DOHH2 (cell line): ENCODE results near the gene TREML4.

Source experiments
- H3F3A ChIP-seq: fragments of 200-600 bp; sonication (generic), shearing (Covaris generic); 2 replicates; pipeline ENCODE4 v1.6.0; 2016; ENCODE audit warnings: antibody characterized with exemption, mild to moderate bottlenecking; ENCODE audit not compliant: control insufficient read depth, insufficient read depth
- H3K27ac ChIP-seq: fragments of 200-600 bp; sonication (generic); 2 replicates; pipeline ENCODE4 v1.5.1; 2014; ENCODE audit warnings: low read depth, mild to moderate bottlenecking, low read length, moderate library complexity
- H3K27me3 ChIP-seq: fragments of 200-600 bp; sonication (generic); 2 replicates; pipeline ENCODE4 v1.6.1; 2014; ENCODE audit warnings: mild to moderate bottlenecking, low read length, mixed read lengths; ENCODE audit not compliant: control insufficient read depth
- H3K36me3 ChIP-seq: fragments of 200-600 bp; sonication (generic); 2 replicates; pipeline ENCODE4 v1.6.1; 2014; ENCODE audit warnings: mild to moderate bottlenecking, low read length, moderate library complexity, mixed read lengths; ENCODE audit not compliant: control insufficient read depth
- H3K4me1 ChIP-seq: fragments of 200-600 bp; sonication (generic); 2 replicates; pipeline ENCODE4 v1.6.1; 2014; ENCODE audit warnings: mild to moderate bottlenecking, low read length, mixed read lengths; ENCODE audit not compliant: control insufficient read depth
- H3K4me2 ChIP-seq: fragments of 200-600 bp; sonication (generic); 2 replicates; pipeline ENCODE4 v1.6.0; 2014; ENCODE audit warnings: mild to moderate bottlenecking, low read length, moderate library complexity
- H3K4me3 ChIP-seq: fragments of 200-600 bp; sonication (generic); 2 replicates; pipeline ENCODE4 v1.5.1; 2014; ENCODE audit warnings: mild to moderate bottlenecking, low read length, mixed read lengths
- H3K79me2 ChIP-seq: fragments of 200-600 bp; sonication (generic); 2 replicates; pipeline ENCODE4 v1.6.1; 2014; ENCODE audit warnings: mild to moderate bottlenecking, low read length, mixed read lengths; ENCODE audit not compliant: control insufficient read depth
- H3K9me2 ChIP-seq: fragments of 200-600 bp; sonication (generic); replicated peaks from 2 replicates; pipeline ENCODE4 v1.6.1; 2014; ENCODE audit warnings: mild to moderate bottlenecking, low read length, mixed read lengths; ENCODE audit not compliant: control insufficient read depth
- H3K9me3 ChIP-seq: fragments of 200-600 bp; sonication (generic); 2 replicates; pipeline ENCODE4 v1.6.1; 2014; ENCODE audit warnings: antibody characterized with exemption, low read length, mixed read lengths; ENCODE audit not compliant: control insufficient read depth, insufficient read depth
- H4K20me1 ChIP-seq: fragments of 200-600 bp; sonication (generic); 2 replicates; pipeline ENCODE4 v1.6.0; 2014; ENCODE audit warnings: low read depth, mild to moderate bottlenecking, antibody characterized with exemption, low read length, moderate library complexity; ENCODE audit not compliant: control insufficient read depth, insufficient read depth
- EZH2phosphoT487 ChIP-seq: fragments of 200-600 bp; sonication (generic); IDR thresholded peaks from 2 replicates; pipeline ENCODE4 v1.6.1; 2017; ENCODE audit warnings: borderline replicate concordance, mild to moderate bottlenecking, antibody characterized with exemption, low read length, moderate library complexity, mixed read lengths
- TF ChIP-seq, protein P1 (sequence below): fragments of 200-600 bp; sonication (generic); IDR thresholded peaks from one replicate; pipeline ENCODE4 v1.5.1; 2014; ENCODE audit warnings: antibody characterized with exemption, mild to moderate bottlenecking, low read depth, low read length; ENCODE audit not compliant: poor library complexity, severe bottlenecking

The TREML4 gene

GRCh38 chr6:41191569-41191968 lies 36.6 kb upstream of the TREML4 start:
- Histone ChIP-seq H3K9me2 (no peaks in the 10 kb centered on the region), H3K4me1 (no peaks in the 10 kb centered on the region), H4K20me1 (no peaks in the 10 kb centered on the region), H3K27me3 (no peaks in the 10 kb centered on the region), H3K4me2 (no peak overlapping the region), H3K27ac (no peak overlapping the region), H3K79me2 (no peaks in the 10 kb centered on the region), H3K4me3 (no peak overlapping the region), H3K9me3 (peaks cover 14% of the 10 kb centered on the region; the same call in 1 of the 2 replicates), H3K36me3 (no peaks in the 10 kb centered on the region), H3F3A (no peaks in the 10 kb centered on the region)
- TF ChIP-seq, protein P1, sequence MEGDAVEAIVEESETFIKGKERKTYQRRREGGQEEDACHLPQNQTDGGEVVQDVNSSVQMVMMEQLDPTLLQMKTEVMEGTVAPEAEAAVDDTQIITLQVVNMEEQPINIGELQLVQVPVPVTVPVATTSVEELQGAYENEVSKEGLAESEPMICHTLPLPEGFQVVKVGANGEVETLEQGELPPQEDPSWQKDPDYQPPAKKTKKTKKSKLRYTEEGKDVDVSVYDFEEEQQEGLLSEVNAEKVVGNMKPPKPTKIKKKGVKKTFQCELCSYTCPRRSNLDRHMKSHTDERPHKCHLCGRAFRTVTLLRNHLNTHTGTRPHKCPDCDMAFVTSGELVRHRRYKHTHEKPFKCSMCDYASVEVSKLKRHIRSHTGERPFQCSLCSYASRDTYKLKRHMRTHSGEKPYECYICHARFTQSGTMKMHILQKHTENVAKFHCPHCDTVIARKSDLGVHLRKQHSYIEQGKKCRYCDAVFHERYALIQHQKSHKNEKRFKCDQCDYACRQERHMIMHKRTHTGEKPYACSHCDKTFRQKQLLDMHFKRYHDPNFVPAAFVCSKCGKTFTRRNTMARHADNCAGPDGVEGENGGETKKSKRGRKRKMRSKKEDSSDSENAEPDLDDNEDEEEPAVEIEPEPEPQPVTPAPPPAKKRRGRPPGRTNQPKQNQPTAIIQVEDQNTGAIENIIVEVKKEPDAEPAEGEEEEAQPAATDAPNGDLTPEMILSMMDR, result peak; percentile 73
- TF ChIP-seq EZH2phosphoT487, result no peak

DNA sequence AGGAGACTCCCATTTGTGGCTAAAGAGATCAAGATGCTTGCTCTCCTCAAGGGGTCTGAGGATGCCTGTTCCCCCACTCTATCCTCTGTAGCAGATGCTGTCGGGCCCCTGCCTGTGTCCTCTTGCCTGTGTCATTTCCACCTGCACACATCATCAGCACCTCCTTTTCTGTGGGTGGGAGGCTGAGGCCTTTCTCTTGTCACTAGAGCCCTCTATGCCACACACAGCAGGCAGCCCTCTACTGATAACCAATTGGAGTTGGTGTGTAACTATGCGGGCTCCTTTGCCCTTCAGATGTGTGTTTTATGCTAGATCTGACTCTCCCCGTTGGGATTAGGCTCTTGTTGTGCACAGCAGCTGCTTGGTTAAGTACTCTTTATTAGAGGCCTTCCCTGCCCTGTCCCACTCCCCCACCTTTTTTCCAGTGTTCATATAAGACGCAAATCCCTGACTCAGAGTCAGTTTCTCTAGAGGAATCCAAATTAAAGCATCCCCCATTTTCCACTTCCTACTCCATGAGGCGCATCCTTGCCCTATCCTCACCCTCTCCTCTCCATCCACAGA lies 34.9 kb upstream of the TREML4 start:
- H3K36me3 ChIP-seq, result no peaks in the 10 kb centered on the region
- no peak overlapping the region for H3K27ac ChIP-seq
- H4K20me1 ChIP-seq, result no peaks in the 10 kb centered on the region
- H3K4me1 ChIP-seq, result no peaks in the 10 kb centered on the region
- no peaks in the 10 kb centered on the region for H3K79me2 ChIP-seq
- H3K27me3 ChIP-seq, result no peaks in the 10 kb centered on the region
- no peak overlapping the region for H3K4me3 ChIP-seq
- H3K9me3 ChIP-seq, result peaks cover 14% of the 10 kb centered on the region; the same call in 1 of the 2 replicates
- no peak for TF ChIP-seq EZH2phosphoT487
- TF ChIP-seq, protein P1, result no peak
- H3K4me2 ChIP-seq, result no peak overlapping the region
- H3F3A ChIP-seq, result no peaks in the 10 kb centered on the region
- no peaks in the 10 kb centered on the region for H3K9me2 ChIP-seq

DNA sequence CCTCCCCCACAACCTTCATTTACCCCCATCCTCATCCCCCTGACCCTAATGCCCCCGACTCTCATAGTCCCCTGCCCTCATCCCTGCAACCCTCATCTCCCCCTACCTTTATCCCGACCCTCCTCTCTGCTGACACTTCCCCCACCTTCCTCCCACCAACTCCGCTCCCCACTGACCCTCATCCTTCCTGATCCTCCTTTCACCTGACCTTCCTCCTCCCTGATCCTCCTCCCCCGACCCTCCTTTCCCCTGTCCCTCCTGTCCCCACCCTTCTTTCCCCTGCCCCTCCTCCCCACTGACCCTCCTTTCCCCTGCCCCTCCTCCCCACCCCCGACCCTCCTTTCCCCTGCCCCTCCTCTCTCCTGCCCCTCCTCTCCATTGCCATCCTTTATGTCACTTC lies 34.3 kb upstream of the TREML4 start:
- Histone ChIP-seq H4K20me1 (no peaks in the 10 kb centered on the region), H3K27me3 (no peaks in the 10 kb centered on the region), H3K4me1 (peaks cover under 1% of the 10 kb centered on the region), H3K9me3 (peaks cover 14% of the 10 kb centered on the region; the same call in 1 of the 2 replicates), H3K9me2 (no peaks in the 10 kb centered on the region), H3K79me2 (no peaks in the 10 kb centered on the region), H3K4me2 (no peak overlapping the region), H3K27ac (no peak overlapping the region), H3K4me3 (no peak overlapping the region), H3F3A (no peaks in the 10 kb centered on the region), H3K36me3 (no peaks in the 10 kb centered on the region)
- TF ChIP-seq EZH2phosphoT487, result no peak
- TF ChIP-seq, protein P1, result no peak

DNA sequence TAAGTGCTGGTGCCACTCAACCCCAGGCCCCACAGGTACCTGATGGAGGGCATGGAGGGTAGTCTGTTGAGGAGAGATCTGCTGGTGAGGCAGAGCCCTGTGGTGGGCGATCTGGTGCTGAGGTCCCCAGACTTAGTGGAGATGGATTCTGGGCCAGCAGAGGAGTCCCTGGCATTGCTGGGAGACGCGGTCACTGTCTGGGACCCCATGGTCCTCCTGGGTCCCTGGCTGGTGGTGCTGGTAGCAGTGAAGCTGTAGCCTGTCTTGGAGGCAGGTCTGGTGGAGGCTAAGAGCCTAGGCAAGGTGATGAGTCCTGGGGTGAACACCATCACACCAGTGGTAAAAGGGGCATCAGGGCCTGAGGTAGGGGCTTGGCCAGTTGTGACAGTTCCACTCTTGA lies 33.8 kb upstream of the TREML4 start:
- H3K9me2 ChIP-seq, result no peaks in the 10 kb centered on the region
- H3K4me2 ChIP-seq, result no peak overlapping the region
- no peaks in the 10 kb centered on the region for H3K27me3 ChIP-seq
- H3K4me3 ChIP-seq, result no peak overlapping the region
- no peaks in the 10 kb centered on the region for H4K20me1 ChIP-seq
- peaks cover 11% of the 10 kb centered on the region; the same call in 1 of the 2 replicates for H3K9me3 ChIP-seq
- H3K36me3 ChIP-seq, result no peaks in the 10 kb centered on the region
- no peak overlapping the region for H3K27ac ChIP-seq
- peaks cover 6% of the 10 kb centered on the region for H3K4me1 ChIP-seq
- H3K79me2 ChIP-seq, result no peaks in the 10 kb centered on the region
- TF ChIP-seq, protein P1, result no peak
- TF ChIP-seq EZH2phosphoT487, result no peak
- H3F3A ChIP-seq, result no peaks in the 10 kb centered on the region
